T-cell (primary cell): ENCODE measurements around the gene CDH6. TPM values are rescaled to one million over a fixed set of nuclear protein-coding genes. Genes with fewer than 3 reads are reported as not detected.

Source experiments
- ATAC-seq, 4 experiments: fragments of 200-7000 bp in 3 of 4; fragments of 150-1000 bp in 1 of 4; cut with Tn5 transposase; replicated peaks in 1 of 4; 1 replicate in 3 of 4; 2 replicates in 1 of 4; pipeline ENCODE4 v1.10.0; 2021; ENCODE audit warnings: moderate library complexity in 3 of 4, mild to moderate bottlenecking in 2 of 4, moderate number of reproducible peaks in 1 of 4
- CTCF ChIA-PET, 2 donors: fragments of 300-600 bp; sonication (Branson Sonifier 250); formaldehyde crosslinking; loops; one replicate each; lab custom pipeline; 2022; ENCODE audit warnings: antibody characterized with exemption in 2 of 2; lab: Charles Lee
- POLR2A ChIA-PET, 2 donors: fragments of 300-600 bp; sonication (Branson Sonifier 250); formaldehyde crosslinking; loops; one replicate each; lab custom pipeline; 2022; ENCODE audit warnings: antibody characterized with exemption in 2 of 2; lab: Charles Lee
- DNase-seq, 35 experiments: peaks; one replicate each; pipeline versions ENCODE4 v3.0.0 to v3.0.0-alpha.2; 2013 to 2023
- H3K27ac ChIP-seq: one replicate; pipeline ENCODE4 v1.5.1; 2013; ENCODE audit warnings: low read length
- H3K27me3 ChIP-seq, 2 experiments: replicated peaks in 1 of 2; 1 replicate in 1 of 2; 2 replicates in 1 of 2; pipeline versions ENCODE4 v1.6.1 to v1.7.0; 2013; ENCODE audit warnings: low read length in 1 of 2, mixed read lengths in 1 of 2; ENCODE audit not compliant: control insufficient read depth in 2 of 2, insufficient read depth in 2 of 2; ENCODE audit errors: extremely low read depth in 1 of 2
- H3K36me3 ChIP-seq, 2 donors: 1 replicate in 1 of 2; 2 replicates in 1 of 2; pipeline versions ENCODE4 v1.6.1 to v1.7.0; 2013; ENCODE audit warnings: low read length in 1 of 2; ENCODE audit not compliant: control insufficient read depth in 2 of 2, insufficient read depth in 1 of 2; ENCODE audit errors: extremely low read depth in 1 of 2
- H3K4me1 ChIP-seq, 2 experiments: 1 replicate in 1 of 2; 2 replicates in 1 of 2; pipeline versions ENCODE4 v1.6.1 to v1.7.0; 2013; ENCODE audit warnings: low read length in 2 of 2, mixed read lengths in 1 of 2; ENCODE audit not compliant: insufficient read depth in 2 of 2, control insufficient read depth in 1 of 2; ENCODE audit errors: extremely low read depth in 1 of 2
- H3K4me3 ChIP-seq, 2 donors: 1 replicate in 1 of 2; 2 replicates in 1 of 2; pipeline versions ENCODE4 v1.5.1 to v1.7.0; 2013; ENCODE audit warnings: mild to moderate bottlenecking in 2 of 2, low read length in 1 of 2, moderate library complexity in 1 of 2; ENCODE audit not compliant: control insufficient read depth in 1 of 2; ENCODE audit errors: extremely low read depth in 1 of 2
- H3K9me3 ChIP-seq: 2 replicates; pipeline ENCODE4 v1.7.0; 2013
- H3K27ac Mint-ChIP-seq, 2 donors: one replicate each; pipeline ENCODE4 v1.8.0; 2020 to 2021; ENCODE audit warnings: mild to moderate bottlenecking in 2 of 2, mixed read lengths in 2 of 2
- H3K27me3 Mint-ChIP-seq, 2 donors: one replicate each; pipeline ENCODE4 v1.8.0; 2021 to 2022; ENCODE audit warnings: mixed read lengths in 2 of 2
- H3K36me3 Mint-ChIP-seq: one replicate; pipeline ENCODE4 v1.8.0; 2021; ENCODE audit warnings: mixed read lengths
- H3K4me1 Mint-ChIP-seq, 3 donors: one replicate each; pipeline ENCODE4 v1.8.0; 2020 to 2022; ENCODE audit warnings: mixed read lengths in 3 of 3, mild to moderate bottlenecking in 1 of 3
- H3K4me3 Mint-ChIP-seq, 3 donors: one replicate each; pipeline ENCODE4 v1.8.0; 2020 to 2022; ENCODE audit warnings: mild to moderate bottlenecking in 3 of 3, mixed read lengths in 3 of 3, moderate library complexity in 3 of 3
- H3K9me3 Mint-ChIP-seq, 3 donors: one replicate each; pipeline ENCODE4 v1.8.0; 2020 to 2022; ENCODE audit warnings: mixed read lengths in 3 of 3
- WGBS: methylation state at CpG from one replicate; pipeline ENCODE4 v1.1.5; 2013; ENCODE audit warnings: missing lambda C conversion rate; ENCODE audit not compliant: insufficient coverage; 5-methylcytosine and 5-hydroxymethylcytosine counted together
- total RNA-seq, 35 experiments: library from RNA in 6 of 35; stranded (reverse) in 6 of 35; fragments of 120-200 nt in 1 of 35; gene quantifications; one replicate each; pipeline versions ENCODE4 v1.2.1 to v1.2.4 and lab custom pipeline; 2013 to 2026

The CDH6 gene
- total RNA-seq, 5 donors from 2014 or later (not counting 1 experiment from before 2014, with no cell fraction given): 0.15 TPM; not detected in 4

DNA sequence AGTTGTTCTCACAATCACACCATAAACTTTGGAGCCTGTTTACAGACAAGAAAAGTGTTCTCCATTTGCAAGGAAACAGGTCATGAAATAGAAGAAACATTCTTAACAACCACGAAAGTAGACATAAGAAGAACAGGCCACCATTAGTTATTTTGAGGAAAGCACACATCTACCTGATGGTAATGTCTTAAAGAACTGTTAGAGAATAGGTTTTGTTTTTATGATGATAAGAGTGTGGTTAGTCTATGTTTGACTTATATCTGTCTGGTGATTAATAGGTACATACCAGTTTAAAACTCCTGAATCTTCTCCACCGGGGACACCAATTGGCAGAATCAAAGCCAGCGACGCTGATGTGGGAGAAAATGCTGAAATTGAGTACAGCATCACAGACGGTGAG lies 108.3 kb downstream of the CDH6 start:
- H3K4me1 Mint-ChIP-seq: no peaks in the 10 kb centered on the region
- H3K27me3 Mint-ChIP-seq: no peaks in the 10 kb centered on the region
- peaks cover 0 to under 1% of the 10 kb centered on the region in 2 experiments for H3K27me3 ChIP-seq
- POLR2A ChIA-PET: no interaction called here
- H3K27ac Mint-ChIP-seq: no peak overlapping the region
- WGBS: 61% methylated on average over 4 of the region's 5 CpGs
- H3K4me3 Mint-ChIP-seq: no peak overlapping the region
- CTCF ChIA-PET: no interaction called here
- no peaks in the 10 kb centered on the region for H3K9me3 ChIP-seq
- DNase-seq (no peak), ATAC-seq (no peak)
- no peak overlapping the region for H3K27ac ChIP-seq
- no peaks in the 10 kb centered on the region for H3K4me1 ChIP-seq
- no peaks in the 10 kb centered on the region for H3K36me3 Mint-ChIP-seq
- H3K9me3 Mint-ChIP-seq: no peaks in the 10 kb centered on the region
- no peak overlapping the region for H3K4me3 ChIP-seq
- no peaks in the 10 kb centered on the region for H3K36me3 ChIP-seq

DNA sequence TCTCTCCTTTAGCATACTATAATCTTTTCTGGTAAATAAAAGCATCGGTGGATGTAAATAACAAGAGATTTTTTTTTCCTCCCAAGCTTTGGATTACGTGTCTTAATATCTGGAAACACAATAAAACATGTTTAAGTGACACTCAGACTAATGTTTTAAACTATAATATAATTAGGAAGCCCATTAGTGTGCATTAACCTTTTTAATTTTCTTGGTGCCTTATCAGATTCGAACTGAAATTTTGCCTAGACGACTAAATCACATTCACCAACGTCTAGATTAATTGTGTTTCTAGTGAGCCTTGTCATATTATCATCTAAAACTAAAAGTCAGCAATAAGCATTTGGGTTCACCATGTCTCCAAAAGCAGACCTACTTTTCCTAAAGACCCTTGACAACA lies 110.2 kb downstream of the CDH6 start:
- no peaks in the 10 kb centered on the region for H3K9me3 ChIP-seq
- no peaks in the 10 kb centered on the region for H3K36me3 ChIP-seq
- POLR2A ChIA-PET: no interaction called here
- Mint-ChIP-seq H3K36me3 (no peaks in the 10 kb centered on the region), H3K27me3 (no peaks in the 10 kb centered on the region), H3K4me3 (no peak overlapping the region), H3K9me3 (no peaks in the 10 kb centered on the region), H3K27ac (no peak overlapping the region), H3K4me1 (no peaks in the 10 kb centered on the region)
- H3K27me3 ChIP-seq: no peaks in the 10 kb centered on the region
- CTCF ChIA-PET: no interaction called here
- no CpG with 5 or more reads among the region's 5 CpGs for WGBS
- ATAC-seq (no peak), DNase-seq (no peak)
- no peak overlapping the region for H3K27ac ChIP-seq
- H3K4me3 ChIP-seq: no peak overlapping the region
- no peaks in the 10 kb centered on the region for H3K4me1 ChIP-seq

DNA sequence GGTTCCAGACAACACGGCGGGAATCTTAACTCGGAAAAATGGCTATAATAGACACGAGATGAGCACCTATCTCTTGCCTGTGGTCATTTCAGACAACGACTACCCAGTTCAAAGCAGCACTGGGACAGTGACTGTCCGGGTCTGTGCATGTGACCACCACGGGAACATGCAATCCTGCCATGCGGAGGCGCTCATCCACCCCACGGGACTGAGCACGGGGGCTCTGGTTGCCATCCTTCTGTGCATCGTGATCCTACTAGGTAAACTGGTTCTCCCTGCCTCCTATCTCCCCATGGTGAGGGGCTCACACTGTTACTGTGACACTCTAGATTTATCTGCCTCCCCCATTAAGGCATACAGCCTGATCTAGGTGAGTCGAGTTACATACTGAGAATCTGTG lies 124.2 kb downstream of the CDH6 start:
- Mint-ChIP-seq H3K27me3 (peaks cover 0 to 7% of the 10 kb centered on the region in 2 donors), H3K4me1 (no peaks in the 10 kb centered on the region), H3K27ac (no peak overlapping the region), H3K4me3 (no peak overlapping the region), H3K9me3 (no peaks in the 10 kb centered on the region), H3K36me3 (no peaks in the 10 kb centered on the region)
- no peak for DNase-seq
- no peak for ATAC-seq
- Histone ChIP-seq H3K27me3 (no peaks in the 10 kb centered on the region), H3K4me1 (no peaks in the 10 kb centered on the region), H3K4me3 (no peak overlapping the region), H3K9me3 (no peaks in the 10 kb centered on the region), H3K27ac (no peak overlapping the region), H3K36me3 (no peaks in the 10 kb centered on the region)
- WGBS: 82% methylated on average over 11 of the region's 13 CpGs
- ChIA-PET POLR2A (no interaction called here), CTCF (no interaction called here)

DNA sequence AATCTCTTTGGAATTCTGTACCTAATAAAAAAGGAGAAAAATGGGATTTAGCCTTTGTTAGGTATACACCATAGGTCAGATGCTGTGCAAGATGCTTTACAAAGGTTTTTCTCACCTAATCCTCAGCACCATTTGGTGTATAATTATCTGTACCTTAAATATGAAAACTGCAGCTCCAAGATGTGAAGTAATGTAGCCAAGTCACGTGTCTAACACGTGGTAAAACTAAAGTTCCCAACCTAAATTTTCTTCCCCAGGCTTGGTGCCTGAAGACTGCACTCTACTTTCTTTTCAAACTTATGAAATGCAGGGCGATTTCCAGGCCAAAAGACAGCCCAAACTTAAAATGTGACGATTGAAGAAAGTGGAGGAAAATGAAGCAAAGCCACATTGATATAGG lies 125.8 kb downstream of the CDH6 start:
- no peak for ATAC-seq
- CTCF ChIA-PET: no interaction called here
- no peak overlapping the region for H3K27ac ChIP-seq
- no peak overlapping the region for H3K4me3 ChIP-seq
- no peaks in the 10 kb centered on the region for H3K9me3 ChIP-seq
- no peaks in the 10 kb centered on the region for H3K4me1 ChIP-seq
- POLR2A ChIA-PET: no interaction called here
- H3K9me3 Mint-ChIP-seq: no peaks in the 10 kb centered on the region
- H3K36me3 Mint-ChIP-seq: no peaks in the 10 kb centered on the region
- H3K36me3 ChIP-seq: no peaks in the 10 kb centered on the region
- peaks cover 0 to 7% of the 10 kb centered on the region in 2 donors for H3K27me3 Mint-ChIP-seq
- H3K27ac Mint-ChIP-seq: no peak overlapping the region
- H3K4me1 Mint-ChIP-seq: no peaks in the 10 kb centered on the region
- no CpG with 5 or more reads among the region's 4 CpGs for WGBS
- peaks cover 0 to 3% of the 10 kb centered on the region in 2 experiments for H3K27me3 ChIP-seq
- H3K4me3 Mint-ChIP-seq: no peak overlapping the region
- no peak for DNase-seq

DNA sequence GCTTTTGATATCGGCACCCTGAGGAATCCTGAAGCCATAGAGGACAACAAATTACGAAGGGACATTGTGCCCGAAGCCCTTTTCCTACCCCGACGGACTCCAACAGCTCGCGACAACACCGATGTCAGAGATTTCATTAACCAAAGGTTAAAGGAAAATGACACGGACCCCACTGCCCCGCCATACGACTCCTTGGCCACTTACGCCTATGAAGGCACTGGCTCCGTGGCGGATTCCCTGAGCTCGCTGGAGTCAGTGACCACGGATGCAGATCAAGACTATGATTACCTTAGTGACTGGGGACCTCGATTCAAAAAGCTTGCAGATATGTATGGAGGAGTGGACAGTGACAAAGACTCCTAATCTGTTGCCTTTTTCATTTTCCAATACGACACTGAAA lies 129.5 kb downstream of the CDH6 start:
- Mint-ChIP-seq H3K4me1 (no peaks in the 10 kb centered on the region), H3K27ac (no peak overlapping the region), H3K9me3 (no peaks in the 10 kb centered on the region), H3K36me3 (no peaks in the 10 kb centered on the region), H3K4me3 (no peak overlapping the region), H3K27me3 (peaks cover 0 to 7% of the 10 kb centered on the region in 2 donors)
- CTCF ChIA-PET: no interaction called here
- no peak overlapping the region for H3K4me3 ChIP-seq
- DNase-seq (no peak), ATAC-seq (no peak)
- POLR2A ChIA-PET: no interaction called here
- H3K36me3 ChIP-seq: no peaks in the 10 kb centered on the region
- H3K9me3 ChIP-seq: no peaks in the 10 kb centered on the region
- no peaks in the 10 kb centered on the region for H3K4me1 ChIP-seq
- H3K27ac ChIP-seq: no peak overlapping the region
- WGBS: 86% methylated on average over 14 of the region's 18 CpGs
- peaks cover 0 to 3% of the 10 kb centered on the region in 2 experiments for H3K27me3 ChIP-seq

DNA sequence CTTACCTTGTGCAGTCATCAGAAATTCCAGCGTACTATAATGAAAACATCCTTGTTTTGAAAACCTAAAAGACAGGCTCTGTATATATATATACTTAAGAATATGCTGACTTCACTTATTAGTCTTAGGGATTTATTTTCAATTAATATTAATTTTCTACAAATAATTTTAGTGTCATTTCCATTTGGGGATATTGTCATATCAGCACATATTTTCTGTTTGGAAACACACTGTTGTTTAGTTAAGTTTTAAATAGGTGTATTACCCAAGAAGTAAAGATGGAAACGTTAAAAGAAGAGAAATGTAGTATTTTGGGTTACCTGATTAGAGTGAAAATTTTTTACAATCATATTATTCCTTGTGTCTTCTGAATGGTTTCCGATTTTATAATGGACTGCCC lies 131.4 kb downstream of the CDH6 start:
- POLR2A ChIA-PET: no interaction called here
- no CpG with 5 or more reads among the region's 3 CpGs for WGBS
- peaks cover 0 to 3% of the 10 kb centered on the region in 2 experiments for H3K27me3 ChIP-seq
- no peaks in the 10 kb centered on the region for H3K36me3 ChIP-seq
- no peak for DNase-seq
- Mint-ChIP-seq H3K9me3 (no peaks in the 10 kb centered on the region), H3K36me3 (no peaks in the 10 kb centered on the region), H3K4me3 (no peak overlapping the region), H3K27ac (no peak overlapping the region), H3K27me3 (peaks cover 0 to 10% of the 10 kb centered on the region in 2 donors), H3K4me1 (no peaks in the 10 kb centered on the region)
- H3K27ac ChIP-seq: no peak overlapping the region
- no peak overlapping the region for H3K4me3 ChIP-seq
- CTCF ChIA-PET: no interaction called here
- H3K4me1 ChIP-seq: no peaks in the 10 kb centered on the region
- ATAC-seq: no peak
- no peaks in the 10 kb centered on the region for H3K9me3 ChIP-seq
